HG03378 (cell line): ENCODE data around the gene URB1.
"Not testable (repeated sequence)": the region's sequence is repeated elsewhere in the genome, so short reads cannot be mapped to it uniquely, and the experiment has no call there.

Experiments used
- ATAC-seq: cut with Tn5 transposase; IDR thresholded peaks from one replicate; pipeline ENCODE4 v1.9.1; 2021; ENCODE audit warnings: mild to moderate bottlenecking, moderate library complexity; ENCODE audit not compliant: unreplicated experiment

The URB1 gene

GRCh38 chr21:32325706-32326105 lies 67.1 kb downstream of the URB1 start:
- no peak for ATAC-seq

- ATAC-seq = no peak
These were observed 70.1 kb downstream of the URB1 start for GRCh38 chr21:32322676-32323075.

- no peak for ATAC-seq
These were observed 70.7 kb downstream of the URB1 start for GRCh38 chr21:32322103-32322502.

GRCh38 chr21:32321480-32321879 lies 71.3 kb downstream of the URB1 start:
- ATAC-seq = no peak

- no peak for ATAC-seq
These were observed 72.1 kb downstream of the URB1 start for GRCh38 chr21:32320726-32321125.

GRCh38 chr21:32320059-32320458 lies 72.8 kb downstream of the URB1 start:
- ATAC-seq = no peak

GRCh38 chr21:32319012-32319411 lies 73.8 kb downstream of the URB1 start:
- no peak for ATAC-seq

GRCh38 chr21:32317726-32318125 lies 75.1 kb downstream of the URB1 start:
- ATAC-seq = no peak

GRCh38 chr21:32316361-32317215 lies 76.2 kb downstream of the URB1 start:
- ATAC-seq = no peak

- no peak for ATAC-seq
These were observed 77.1 kb downstream of the URB1 start for GRCh38 chr21:32315511-32316281.

GRCh38 chr21:32314806-32315205 lies 78.0 kb downstream of the URB1 start:
- ATAC-seq = no peak

GRCh38 chr21:32312976-32313375 lies 79.8 kb downstream of the URB1 start:
- ATAC-seq = no peak

GRCh38 chr21:32312326-32312725 lies 80.5 kb downstream of the URB1 start:
- ATAC-seq = no peak

GRCh38 chr21:32311621-32312020 lies 81.2 kb downstream of the URB1 start:
- ATAC-seq = no peak

- not testable (repeated sequence) for ATAC-seq
These were observed 81.8 kb downstream of the URB1 start for GRCh38 chr21:32310976-32311375.

GRCh38 chr21:32309906-32310460 lies 82.8 kb downstream of the URB1 start:
- no peak for ATAC-seq

GRCh38 chr21:32308696-32309095 lies 84.1 kb downstream of the URB1 start:
- ATAC-seq = no peak

GRCh38 chr21:32307706-32308105 lies 85.1 kb downstream of the URB1 start:
- ATAC-seq = no peak

- ATAC-seq = no peak
These were observed 86.6 kb downstream of the URB1 start for GRCh38 chr21:32306021-32306780.

- no peak for ATAC-seq
These were observed 87.8 kb downstream of the URB1 start for GRCh38 chr21:32304998-32305397.

GRCh38 chr21:32303385-32303784 lies 89.4 kb downstream of the URB1 start:
- ATAC-seq = no peak
